GM10847 (cell line): ENCODE measurements around the gene MYO19.

ENCODE experiments used
- POLR2A ChIP-seq: IDR thresholded peaks from 2 replicates; pipeline ENCODE4 v1.6.1; 2011; ENCODE audit not compliant: insufficient read length; ENCODE audit errors: extremely low read depth

Gene MYO19

DNA sequence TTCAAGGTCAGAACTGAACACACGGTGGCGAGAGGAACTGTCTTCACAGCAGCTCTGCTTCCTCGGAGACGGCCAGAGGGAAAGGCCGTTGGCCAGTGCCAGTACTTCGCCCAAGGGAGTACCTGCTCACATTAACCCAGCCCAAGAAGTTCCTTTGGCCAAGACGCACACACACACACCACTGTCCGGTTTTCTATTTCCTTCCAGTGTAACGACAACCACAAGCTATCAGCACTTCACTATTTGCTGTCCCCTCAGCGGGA is 9.3 kb upstream of the MYO19 start:
- no peak for TF ChIP-seq POLR2A

DNA sequence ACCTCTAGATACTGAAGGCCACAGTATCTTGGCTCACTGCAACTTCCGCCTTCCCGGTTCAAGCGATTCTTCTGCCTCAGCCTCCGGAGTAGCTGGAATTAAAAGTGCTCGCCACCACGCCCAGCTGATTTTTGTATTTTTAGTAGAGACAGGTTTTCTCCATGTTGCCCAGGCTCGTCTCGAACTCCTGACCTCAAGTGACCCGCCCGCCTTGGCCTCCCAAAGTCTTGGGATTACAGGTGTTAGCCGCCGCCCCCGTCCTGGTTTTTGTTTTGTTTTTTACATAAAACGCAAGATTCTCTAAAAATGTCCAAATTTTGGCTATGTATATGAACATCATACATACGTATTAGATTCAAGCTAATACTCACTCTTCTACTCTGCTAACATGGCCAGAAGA is 8.1 kb upstream of the MYO19 start:
- TF ChIP-seq POLR2A: no peak

DNA sequence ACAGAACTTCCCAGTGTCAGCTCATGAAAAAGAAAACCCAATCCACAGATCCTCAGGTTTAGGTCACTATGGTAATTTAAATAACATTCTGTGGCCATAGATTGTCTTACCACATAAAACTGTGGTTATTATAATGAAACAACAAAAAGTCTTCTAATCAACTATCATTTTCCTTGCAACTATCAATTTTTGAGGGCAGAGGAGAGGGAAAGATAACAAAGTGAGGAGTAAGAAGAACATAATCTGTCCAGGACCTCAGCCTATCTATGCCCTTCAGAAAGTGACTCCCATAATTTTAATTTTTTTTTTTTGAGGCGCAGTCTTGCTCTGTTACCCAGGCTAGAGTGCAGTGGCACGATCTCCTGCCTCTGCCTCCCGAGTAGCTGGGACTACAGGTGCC is 6.0 kb upstream of the MYO19 start:
- no peak for TF ChIP-seq POLR2A

DNA sequence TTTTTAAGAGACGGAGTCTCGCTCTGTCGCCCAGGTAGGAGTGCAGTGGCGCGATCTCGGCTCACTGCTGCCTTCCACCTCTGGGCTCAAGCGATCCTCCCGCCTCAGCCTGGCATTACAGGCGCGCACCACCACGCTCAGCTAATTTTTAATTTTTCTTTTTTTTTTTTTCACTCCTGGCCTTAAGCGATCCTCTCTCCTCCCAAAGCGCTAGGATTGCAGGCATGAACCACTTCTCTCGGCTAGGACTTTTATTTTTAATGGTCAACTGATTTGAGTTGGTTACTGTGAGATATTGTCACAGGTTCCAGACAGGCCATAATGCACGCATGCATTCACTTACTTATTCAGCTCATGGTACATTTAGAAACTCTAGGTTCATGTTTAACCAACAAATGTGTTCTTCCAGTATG is 1.0 kb upstream of the MYO19 start:
- no peak for TF ChIP-seq POLR2A

DNA sequence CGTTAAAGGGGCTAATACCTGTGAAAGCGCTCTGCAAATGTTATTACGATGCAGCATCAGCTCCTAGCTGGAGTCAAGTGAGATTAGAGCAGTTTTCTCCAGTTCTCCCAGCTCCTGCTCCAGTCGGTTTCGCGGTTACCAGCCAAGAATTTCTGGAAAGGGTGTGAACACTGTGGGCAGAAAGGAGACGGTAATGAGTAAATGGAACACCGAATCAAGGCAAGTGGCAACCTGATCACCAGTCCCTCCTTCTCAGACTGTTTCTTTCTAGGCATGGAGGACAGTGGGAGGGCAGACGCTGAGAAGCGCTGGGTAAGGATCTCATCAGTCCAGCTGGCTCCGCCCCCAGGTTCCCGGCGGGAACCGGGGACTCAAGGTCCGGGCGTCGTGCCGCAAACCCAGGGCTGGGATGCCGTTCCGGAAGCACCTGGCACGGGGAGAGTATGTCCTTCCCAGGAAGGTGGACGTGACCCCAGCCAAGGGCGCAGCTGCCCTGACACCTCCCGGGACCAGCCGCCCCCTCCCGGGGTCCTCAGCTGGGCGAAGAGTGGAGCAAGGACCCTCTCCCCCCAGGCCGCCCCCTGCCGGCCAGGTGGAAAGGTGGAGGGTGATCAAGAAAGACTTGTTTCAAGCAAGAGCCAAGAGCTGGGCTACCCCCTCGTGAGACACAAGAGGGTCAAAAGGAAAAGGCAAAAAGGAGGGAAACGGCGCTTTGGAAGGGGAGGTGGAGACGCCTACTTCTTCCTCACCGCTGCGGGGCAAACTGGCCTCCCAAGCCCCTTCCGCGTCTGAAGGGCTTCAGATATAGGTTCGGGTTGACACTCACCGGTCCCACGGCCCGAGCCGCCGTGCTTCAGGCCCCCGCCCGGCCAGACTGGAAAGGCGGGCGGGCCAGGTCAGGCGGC is 481 bp downstream of the MYO19 start:
- TF ChIP-seq POLR2A: peak; percentile 48

DNA sequence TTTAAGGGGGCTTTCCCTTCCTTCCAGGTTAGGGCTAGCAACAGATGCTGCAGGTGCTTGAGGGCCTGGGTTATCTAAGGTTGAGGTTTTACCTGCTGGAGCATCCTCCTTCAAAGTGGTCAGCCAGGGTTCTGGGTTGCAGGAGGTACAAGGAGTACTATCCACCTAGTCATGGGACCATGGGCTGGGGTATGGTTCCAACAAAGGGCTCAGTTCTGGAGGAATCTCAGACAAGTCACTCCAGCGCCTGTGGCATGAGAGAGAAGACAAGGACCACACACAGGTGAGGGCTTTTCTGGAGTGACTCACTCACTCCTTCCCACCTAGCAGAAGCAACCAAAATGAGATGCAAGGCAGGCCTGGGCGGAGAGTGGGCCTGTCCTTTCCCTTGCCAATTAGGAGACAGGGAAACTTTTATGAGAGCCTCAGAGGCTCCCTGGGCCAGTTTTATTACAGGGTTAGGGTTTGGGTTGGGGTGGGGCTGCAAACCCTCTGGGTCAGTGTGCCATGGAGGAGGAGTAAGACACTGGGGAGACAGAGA is 2.2 kb downstream of the MYO19 start:
- TF ChIP-seq POLR2A: no peak

DNA sequence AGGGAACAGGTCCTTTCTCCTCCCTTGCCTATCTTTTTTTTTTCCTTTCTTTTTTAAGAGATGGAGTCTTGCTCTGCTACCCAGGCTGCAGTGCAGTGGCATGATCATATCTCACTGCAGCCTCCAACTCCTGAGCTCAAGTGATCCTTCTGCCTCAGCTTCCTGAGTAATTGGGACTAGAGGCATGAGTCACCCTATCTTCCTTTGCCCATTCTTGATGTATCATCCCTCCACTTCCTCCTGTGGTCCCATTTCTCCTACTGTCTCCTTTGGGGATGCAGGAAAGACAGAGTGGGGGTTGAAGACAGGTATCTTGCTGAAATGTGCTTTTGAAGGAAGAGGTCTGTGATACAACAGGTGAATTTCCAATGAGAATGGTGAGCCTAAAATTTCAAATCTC is 5.5 kb downstream of the MYO19 start:
- TF ChIP-seq POLR2A: no peak

DNA sequence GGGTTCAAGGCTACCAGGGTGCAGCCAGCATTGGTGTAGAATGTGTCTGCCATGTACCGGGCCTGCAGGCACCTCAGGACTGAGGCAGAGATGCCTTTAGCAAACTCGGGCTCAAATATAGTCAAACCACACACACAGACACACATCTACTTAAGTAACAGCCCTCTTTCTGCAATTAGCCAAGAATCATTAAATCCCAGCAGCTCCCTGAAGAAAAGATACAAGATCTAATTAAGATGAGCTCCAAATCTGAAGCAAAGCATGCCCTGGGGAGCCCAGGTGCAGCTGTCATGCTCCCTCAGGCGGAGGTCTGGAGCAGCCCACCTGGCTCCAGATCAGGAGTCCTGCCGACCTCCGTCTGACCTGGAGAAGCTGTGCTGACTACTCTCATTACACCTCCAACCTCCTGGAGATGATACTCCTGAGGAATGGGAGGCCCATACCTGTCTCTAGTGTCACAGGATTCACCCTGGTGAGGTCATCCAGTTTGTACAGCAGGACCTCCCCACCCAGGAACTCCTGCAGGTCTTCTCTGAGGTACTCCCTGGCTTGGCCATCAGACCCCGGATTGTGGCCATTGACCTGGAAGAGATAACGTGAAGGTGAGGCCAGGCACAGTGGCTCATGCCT is 6.9 kb downstream of the MYO19 start:
- no peak for TF ChIP-seq POLR2A

DNA sequence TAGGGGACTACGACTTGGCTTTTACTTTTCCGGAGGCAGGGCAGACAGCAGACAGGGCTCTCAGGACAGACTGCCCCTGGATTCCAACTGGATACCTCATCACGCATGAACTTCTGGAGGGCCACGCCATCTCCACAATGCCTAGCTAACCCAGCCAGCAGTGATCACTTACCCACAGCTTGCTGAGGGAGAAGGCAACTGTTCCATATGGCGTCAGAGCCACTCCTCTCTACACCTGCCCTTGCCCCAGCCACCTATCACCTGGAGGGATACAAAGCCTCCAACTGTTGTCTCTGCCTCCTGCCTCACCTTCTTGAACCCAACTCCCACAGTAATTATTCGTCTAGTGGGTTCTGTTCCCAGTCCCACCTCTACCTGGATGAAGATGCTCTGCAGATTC is 8.8 kb downstream of the MYO19 start:
- no peak for TF ChIP-seq POLR2A

DNA sequence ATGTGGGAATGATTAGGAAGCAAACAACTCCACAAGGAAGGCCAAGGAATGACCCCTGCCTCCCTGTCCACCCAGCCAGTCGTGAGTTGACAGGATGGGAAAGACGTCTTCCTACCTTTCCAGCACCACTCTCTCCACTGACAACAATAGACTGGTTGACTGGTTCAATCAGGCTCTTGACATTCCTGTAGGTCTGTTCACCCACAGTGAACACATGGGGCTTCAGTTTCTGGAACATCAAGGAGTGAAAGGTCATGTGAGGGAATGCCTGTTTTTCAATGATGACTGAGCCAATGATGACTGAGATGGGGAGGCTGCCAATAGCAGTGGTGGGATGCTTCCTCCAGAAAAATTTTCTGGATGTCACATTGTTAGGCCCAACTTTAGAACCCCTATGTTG is 9.6 kb downstream of the MYO19 start:
- no peak for TF ChIP-seq POLR2A

DNA sequence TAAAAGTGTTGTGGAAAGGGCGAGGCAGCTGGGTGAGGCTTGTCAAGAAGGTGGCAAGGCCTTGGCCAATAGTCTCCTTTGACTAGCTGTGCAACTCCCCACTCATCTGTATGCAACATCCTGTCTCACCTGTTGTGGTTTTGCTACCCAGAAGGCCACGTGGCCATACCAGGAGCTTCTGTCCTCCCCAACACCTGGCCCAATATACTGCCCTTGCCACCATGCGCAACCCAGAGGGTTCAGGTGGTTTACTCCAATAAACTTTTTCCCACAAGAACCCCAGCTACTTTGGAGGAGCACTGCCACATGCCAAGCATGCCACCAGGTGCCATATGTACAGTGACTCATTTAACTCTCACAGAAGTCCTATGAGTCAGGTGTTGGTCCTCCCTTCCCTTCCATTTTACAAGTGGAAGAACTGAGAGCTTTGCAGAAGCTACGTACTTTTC is 10.2 kb downstream of the MYO19 start:
- TF ChIP-seq POLR2A: no peak

DNA sequence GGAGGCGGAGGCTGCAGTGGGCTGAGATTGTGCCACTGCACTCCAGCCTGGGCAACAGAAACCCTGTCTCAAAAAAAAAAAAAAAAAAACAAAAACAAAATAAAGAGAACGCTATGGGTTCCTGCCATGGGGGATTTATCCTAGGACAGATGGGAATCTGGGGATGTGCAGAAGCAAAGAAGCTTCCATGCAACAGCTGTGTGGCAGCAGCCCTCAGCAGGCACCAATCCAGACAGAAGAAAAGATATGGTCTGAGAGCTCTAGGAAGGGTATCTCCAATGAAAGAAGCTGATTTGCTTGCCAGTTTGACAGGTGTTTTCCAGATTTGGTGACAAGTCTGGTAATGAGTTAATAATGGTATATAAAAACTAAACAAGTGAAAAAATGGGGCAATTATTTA is 11.6 kb downstream of the MYO19 start:
- TF ChIP-seq POLR2A: no peak

DNA sequence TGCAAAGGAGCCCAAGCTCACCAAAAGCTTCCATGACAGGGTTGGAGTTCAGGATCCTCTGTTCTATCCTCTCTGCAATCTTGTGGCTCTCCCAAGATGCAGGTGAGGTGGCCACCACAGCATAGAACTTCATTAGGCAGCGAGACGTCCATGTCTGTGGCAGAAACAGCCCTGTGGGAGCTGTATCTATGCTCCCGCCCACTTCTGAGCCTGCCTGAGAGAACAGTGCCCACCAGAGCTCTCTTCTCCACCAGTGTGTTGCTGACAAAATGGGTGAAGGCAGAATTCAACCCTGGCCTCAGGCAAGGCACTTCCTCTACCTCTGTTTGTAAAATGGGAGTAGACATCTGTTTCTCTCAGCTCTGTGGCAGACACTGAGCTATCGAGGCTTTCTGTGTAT is 18.8 kb downstream of the MYO19 start:
- no peak for TF ChIP-seq POLR2A

DNA sequence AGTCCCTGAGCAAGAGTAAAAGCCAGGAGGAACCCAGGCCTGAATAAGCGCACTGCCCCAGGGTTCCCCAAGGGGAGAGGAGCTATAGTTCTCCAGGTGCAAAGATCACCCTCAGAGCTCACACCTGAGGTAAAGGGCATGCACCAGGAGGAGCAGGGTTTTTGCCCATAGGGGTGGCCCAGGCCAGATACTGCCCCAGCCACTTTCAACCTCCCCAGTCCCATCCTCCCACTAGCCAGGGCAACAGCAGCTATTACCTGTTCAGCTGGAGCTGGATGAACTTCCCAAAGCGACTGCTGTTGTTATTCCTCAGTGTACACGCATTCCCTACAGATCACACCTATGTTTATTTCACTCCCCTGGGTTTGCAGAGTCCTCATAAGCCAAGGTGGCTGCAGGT is 19.8 kb downstream of the MYO19 start:
- no peak for TF ChIP-seq POLR2A

DNA sequence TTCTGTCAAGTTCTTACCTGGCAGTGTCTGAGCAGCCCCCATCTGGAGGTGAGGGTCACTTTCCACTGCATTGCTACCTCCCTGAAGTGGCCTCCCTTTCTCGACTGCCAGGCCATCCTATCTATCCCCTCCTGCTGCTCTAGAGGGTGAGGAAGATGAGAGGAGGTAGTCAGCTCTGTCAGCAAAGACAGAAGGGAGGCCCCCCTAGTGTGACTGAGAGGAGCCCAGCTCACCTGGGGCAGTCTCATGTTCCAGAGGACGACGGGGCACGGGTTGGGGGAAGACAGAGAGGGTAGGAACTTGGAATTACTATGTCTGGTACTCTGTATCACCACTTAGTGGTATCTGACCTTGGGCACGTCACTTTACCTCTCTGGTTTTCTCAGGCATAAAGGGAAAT is 22.0 kb downstream of the MYO19 start:
- TF ChIP-seq POLR2A: no peak

DNA sequence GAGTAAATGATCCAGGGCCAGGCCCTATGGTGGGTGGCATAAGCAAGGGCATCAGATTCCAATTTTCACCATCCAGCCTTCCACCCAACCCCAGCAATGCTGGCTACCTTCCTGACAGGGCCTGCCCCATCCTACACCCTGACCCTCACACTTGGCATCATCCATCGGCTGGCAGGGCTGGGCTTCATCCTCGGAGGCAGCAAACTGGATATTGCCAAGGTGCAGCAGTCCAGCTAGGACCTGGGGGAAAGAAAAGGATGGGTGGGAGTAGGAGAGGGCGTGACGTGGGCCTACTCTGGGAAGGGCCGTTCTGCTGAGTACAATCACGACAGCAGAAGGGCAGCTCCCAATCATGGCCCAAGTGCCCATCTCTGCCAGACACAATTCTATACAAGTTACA is 23.5 kb downstream of the MYO19 start:
- TF ChIP-seq POLR2A: no peak

DNA sequence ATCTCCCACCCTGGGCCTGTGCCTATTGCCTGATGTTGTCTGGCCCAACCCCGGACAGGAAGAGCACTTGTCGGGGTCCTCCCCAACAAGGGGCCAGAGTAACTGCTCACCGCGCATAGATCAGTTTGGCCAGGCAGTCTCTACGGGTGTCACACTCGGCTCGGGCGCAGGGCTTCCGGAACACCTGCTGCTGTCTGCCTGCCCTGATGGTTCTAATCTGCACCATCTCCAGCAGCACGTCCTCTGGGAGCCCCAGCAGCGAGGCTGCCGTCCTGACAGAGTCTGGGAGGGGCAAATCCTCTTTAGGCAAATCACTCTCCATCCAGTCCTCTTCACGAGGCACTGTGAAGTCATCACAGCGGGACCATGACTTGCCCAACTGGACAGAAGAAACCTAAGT is 24.0 kb downstream of the MYO19 start:
- no peak for TF ChIP-seq POLR2A
